Esophagus squamous epithelium (tissue), 4 donors: ENCODE data around the gene PHEX.

ENCODE experiments used
- CTCF ChIP-seq, 6 experiments: fragments of 450-650 bp in 4 of 6; fragments of 200-600 bp in 2 of 6; sonication (generic) in 2 of 6; IDR thresholded peaks; one replicate each; pipeline ENCODE4 v1.5.1; 2016 to 2019; ENCODE audit warnings: antibody characterized with exemption in 6 of 6, mild to moderate bottlenecking in 4 of 6, moderate library complexity in 4 of 6
- POLR2A ChIP-seq, 4 donors: fragments of 450-650 bp; IDR thresholded peaks; one replicate each; pipeline ENCODE4 v1.6.1; 2017; ENCODE audit warnings: antibody characterized with exemption in 4 of 4, mild to moderate bottlenecking in 4 of 4, moderate library complexity in 3 of 4

GRCh38 chrX:22136711-22137110 is 104.6 kb downstream of the PHEX start:
- TF ChIP-seq CTCF (IDR thresholded peaks at IDR 0.05) (no peak), POLR2A (IDR thresholded peaks at IDR 0.05) (no peak)
